Fibroblast of villous mesenchyme (primary cell): ENCODE data around the gene MIER2. TPM values are rescaled to one million over a fixed set of nuclear protein-coding genes. Genes with fewer than 3 reads are reported as not detected.
"Not testable (repeated sequence)": the region's sequence is repeated elsewhere in the genome, so short reads cannot be mapped to it uniquely, and the experiment has no call there.

Source experiments
- DNase-seq: peaks from one replicate; pipeline ENCODE4 v3.0.0-alpha.2; 2010; ENCODE audit warnings: low read depth
- H3K4me3 ChIP-seq: 2 replicates; pipeline ENCODE4 v1.5.1; 2011; ENCODE audit warnings: low read depth, mild to moderate bottlenecking, low read length
- CTCF ChIP-seq: IDR thresholded peaks from 2 replicates; pipeline ENCODE4 v1.5.1; 2012; ENCODE audit warnings: low read depth, mild to moderate bottlenecking, low read length; ENCODE audit not compliant: insufficient read depth
- total RNA-seq: library from RNA; depleted of rRNA; stranded (reverse); fragments of >200 nt; gene quantifications from 2 replicates; pipeline ENCODE4 v1.2.3, GENCODE V29; 2012

Gene MIER2
- total RNA-seq, 1 donor = 19.9 TPM

- H3K4me3 ChIP-seq = no peak overlapping the region
- no peak for DNase-seq
- no peak for TF ChIP-seq CTCF
These were observed 82.5 kb downstream of the MIER2 start for GRCh38 chr19:262125-262524.

GRCh38 chr19:256804-257203 lies 87.8 kb downstream of the MIER2 start:
- not testable (repeated sequence) for DNase-seq, H3K4me3 ChIP-seq

Other genes with a start within 250 kb of the MIER2 start
- 0.32 TPM in 1 of 2 replicates, not detected in the other for gene OR4F17, start 237.7 kb downstream of the MIER2 start, total RNA-seq
- 9.9 and 12.2 TPM in 2 replicates for gene PLPP2, start 53.4 kb downstream of the MIER2 start, total RNA-seq
- gene C2CD4C, start 64.4 kb upstream of the MIER2 start, total RNA-seq = not detected in 2 replicates
- gene SHC2, start 116.2 kb upstream of the MIER2 start, total RNA-seq = 0.32 and 0.43 TPM in 2 replicates
- gene MADCAM1, start 151.7 kb upstream of the MIER2 start, total RNA-seq = under 0.01 TPM in 2 replicates
- 16.8 and 29.3 TPM in 2 replicates for gene TPGS1, start 162.7 kb upstream of the MIER2 start, total RNA-seq
- gene CDC34, start 187.0 kb upstream of the MIER2 start, total RNA-seq = 52.2 and 53.1 TPM in 2 replicates
- gene GZMM, start 199.3 kb upstream of the MIER2 start, total RNA-seq = 0.32 and 0.43 TPM in 2 replicates
- 191 and 207 TPM in 2 replicates for gene BSG, start 227.8 kb upstream of the MIER2 start, total RNA-seq
- gene HCN2, start 245.1 kb upstream of the MIER2 start, total RNA-seq = 0.32 and 0.86 TPM in 2 replicates